HEK293 (cell line): ENCODE data around the gene FAM3C.

Source experiments
- KLF16 ChIP-seq: fragments of 450-650 bp; formaldehyde crosslinking; IDR thresholded peaks from 2 replicates; pipeline ENCODE4 v1.5.1; 2017; ENCODE audit warnings: missing biosample characterization, missing genetic modification characterization
- KLF9 ChIP-seq: fragments of 450-650 bp; formaldehyde crosslinking; IDR thresholded peaks from 2 replicates; pipeline ENCODE4 v1.5.1; 2016; ENCODE audit warnings: missing biosample characterization, missing genetic modification characterization, low read depth
- REPIN1 ChIP-seq: fragments of 450-650 bp; formaldehyde crosslinking; IDR thresholded peaks from 2 replicates; pipeline ENCODE4 v1.5.1; 2017; ENCODE audit warnings: missing biosample characterization, missing genetic modification characterization, low read depth
- ZBTB8A ChIP-seq: fragments of 450-650 bp; formaldehyde crosslinking; IDR thresholded peaks from 2 replicates; pipeline ENCODE4 v1.5.1; 2016; ENCODE audit warnings: missing biosample characterization, missing genetic modification characterization
- ZFP41 ChIP-seq: fragments of 450-650 bp; formaldehyde crosslinking; IDR thresholded peaks from 2 replicates; pipeline ENCODE4 v1.5.1; 2016; ENCODE audit warnings: missing biosample characterization, missing genetic modification characterization, borderline replicate concordance
- ZNF121 ChIP-seq: fragments of 450-650 bp; formaldehyde crosslinking; IDR thresholded peaks from 2 replicates; pipeline ENCODE4 v1.5.1; 2016; ENCODE audit warnings: missing biosample characterization, missing genetic modification characterization
- ZNF155 ChIP-seq: fragments of 450-650 bp; formaldehyde crosslinking; IDR thresholded peaks from 2 replicates; pipeline ENCODE4 v1.5.1; 2016; ENCODE audit warnings: missing biosample characterization, missing genetic modification characterization
- ZNF169 ChIP-seq: fragments of 450-650 bp; formaldehyde crosslinking; IDR thresholded peaks from 2 replicates; pipeline ENCODE4 v1.5.1; 2016; ENCODE audit warnings: missing biosample characterization, missing genetic modification characterization
- ZNF555 ChIP-seq: fragments of 450-650 bp; formaldehyde crosslinking; conservative IDR thresholded peaks from 2 replicates; pipeline ENCODE4 v1.5.1; 2017; ENCODE audit warnings: missing biosample characterization, mild to moderate bottlenecking, missing genetic modification characterization, inconsistent platforms
- ZNF707 ChIP-seq: fragments of 450-650 bp; formaldehyde crosslinking; IDR thresholded peaks from 2 replicates; pipeline ENCODE4 v1.5.1; 2016; ENCODE audit warnings: missing biosample characterization, missing genetic modification characterization
- ZNF830 ChIP-seq: fragments of 450-650 bp; IDR thresholded peaks from 2 replicates; pipeline ENCODE4 v1.5.0; 2018; ENCODE audit warnings: missing biosample characterization, missing genetic modification characterization, low read depth, mild to moderate bottlenecking, moderate library complexity
- TF ChIP-seq, protein P1 (sequence below): fragments of 450-650 bp; formaldehyde crosslinking; IDR thresholded peaks from 2 replicates; pipeline ENCODE4 v1.5.1; 2016; ENCODE audit warnings: missing biosample characterization, missing genetic modification characterization
- TF ChIP-seq, protein P2 (sequence below): fragments of 450-650 bp; formaldehyde crosslinking; IDR thresholded peaks from 2 replicates; pipeline ENCODE4 v1.5.1; 2016; ENCODE audit warnings: missing biosample characterization, missing genetic modification characterization
- TF ChIP-seq, protein P3 (sequence below): fragments of 450-650 bp; formaldehyde crosslinking; IDR thresholded peaks from 2 replicates; pipeline ENCODE4 v1.5.1; 2016; ENCODE audit warnings: missing biosample characterization, missing genetic modification characterization

DNA sequence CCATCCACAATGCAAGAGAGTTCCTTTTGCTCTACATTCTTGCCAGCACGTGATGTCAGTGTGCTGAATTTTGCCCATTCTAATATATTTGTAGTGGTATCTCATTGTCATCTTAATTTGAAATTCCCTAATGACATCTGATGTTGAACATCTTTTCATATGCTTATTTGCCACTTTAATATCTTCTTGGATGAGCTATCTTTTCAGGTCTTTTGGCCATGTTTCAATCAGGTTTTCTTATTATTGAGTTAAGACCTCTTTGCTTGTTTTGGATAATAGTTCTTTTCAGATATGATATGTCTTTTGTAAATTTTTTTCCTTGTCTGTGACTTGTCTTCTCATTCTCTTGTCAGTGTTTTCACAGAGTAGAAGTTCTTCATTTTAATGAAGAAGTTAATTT lies 20.4 kb upstream of the FAM3C start:
- no peak for TF ChIP-seq ZNF830 (tag by site-specific recombination)
- TF ChIP-seq, protein P1, sequence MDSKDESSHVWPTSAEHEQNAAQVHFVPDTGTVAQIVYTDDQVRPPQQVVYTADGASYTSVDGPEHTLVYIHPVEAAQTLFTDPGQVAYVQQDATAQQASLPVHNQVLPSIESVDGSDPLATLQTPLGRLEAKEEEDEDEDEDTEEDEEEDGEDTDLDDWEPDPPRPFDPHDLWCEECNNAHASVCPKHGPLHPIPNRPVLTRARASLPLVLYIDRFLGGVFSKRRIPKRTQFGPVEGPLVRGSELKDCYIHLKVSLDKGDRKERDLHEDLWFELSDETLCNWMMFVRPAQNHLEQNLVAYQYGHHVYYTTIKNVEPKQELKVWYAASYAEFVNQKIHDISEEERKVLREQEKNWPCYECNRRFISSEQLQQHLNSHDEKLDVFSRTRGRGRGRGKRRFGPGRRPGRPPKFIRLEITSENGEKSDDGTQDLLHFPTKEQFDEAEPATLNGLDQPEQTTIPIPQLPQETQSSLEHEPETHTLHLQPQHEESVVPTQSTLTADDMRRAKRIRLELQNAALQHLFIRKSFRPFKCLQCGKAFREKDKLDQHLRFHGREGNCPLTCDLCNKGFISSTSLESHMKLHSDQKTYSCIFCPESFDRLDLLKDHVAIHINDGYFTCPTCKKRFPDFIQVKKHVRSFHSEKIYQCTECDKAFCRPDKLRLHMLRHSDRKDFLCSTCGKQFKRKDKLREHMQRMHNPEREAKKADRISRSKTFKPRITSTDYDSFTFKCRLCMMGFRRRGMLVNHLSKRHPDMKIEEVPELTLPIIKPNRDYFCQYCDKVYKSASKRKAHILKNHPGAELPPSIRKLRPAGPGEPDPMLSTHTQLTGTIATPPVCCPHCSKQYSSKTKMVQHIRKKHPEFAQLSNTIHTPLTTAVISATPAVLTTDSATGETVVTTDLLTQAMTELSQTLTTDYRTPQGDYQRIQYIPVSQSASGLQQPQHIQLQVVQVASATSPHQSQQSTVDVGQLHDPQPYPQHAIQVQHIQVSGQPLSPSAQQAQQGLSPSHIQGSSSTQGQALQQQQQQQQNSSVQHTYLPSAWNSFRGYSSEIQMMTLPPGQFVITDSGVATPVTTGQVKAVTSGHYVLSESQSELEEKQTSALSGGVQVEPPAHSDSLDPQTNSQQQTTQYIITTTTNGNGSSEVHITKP (tag by site-specific recombination) = no peak
- no peak for TF ChIP-seq KLF9 (tag by site-specific recombination)
- TF ChIP-seq, protein P2, sequence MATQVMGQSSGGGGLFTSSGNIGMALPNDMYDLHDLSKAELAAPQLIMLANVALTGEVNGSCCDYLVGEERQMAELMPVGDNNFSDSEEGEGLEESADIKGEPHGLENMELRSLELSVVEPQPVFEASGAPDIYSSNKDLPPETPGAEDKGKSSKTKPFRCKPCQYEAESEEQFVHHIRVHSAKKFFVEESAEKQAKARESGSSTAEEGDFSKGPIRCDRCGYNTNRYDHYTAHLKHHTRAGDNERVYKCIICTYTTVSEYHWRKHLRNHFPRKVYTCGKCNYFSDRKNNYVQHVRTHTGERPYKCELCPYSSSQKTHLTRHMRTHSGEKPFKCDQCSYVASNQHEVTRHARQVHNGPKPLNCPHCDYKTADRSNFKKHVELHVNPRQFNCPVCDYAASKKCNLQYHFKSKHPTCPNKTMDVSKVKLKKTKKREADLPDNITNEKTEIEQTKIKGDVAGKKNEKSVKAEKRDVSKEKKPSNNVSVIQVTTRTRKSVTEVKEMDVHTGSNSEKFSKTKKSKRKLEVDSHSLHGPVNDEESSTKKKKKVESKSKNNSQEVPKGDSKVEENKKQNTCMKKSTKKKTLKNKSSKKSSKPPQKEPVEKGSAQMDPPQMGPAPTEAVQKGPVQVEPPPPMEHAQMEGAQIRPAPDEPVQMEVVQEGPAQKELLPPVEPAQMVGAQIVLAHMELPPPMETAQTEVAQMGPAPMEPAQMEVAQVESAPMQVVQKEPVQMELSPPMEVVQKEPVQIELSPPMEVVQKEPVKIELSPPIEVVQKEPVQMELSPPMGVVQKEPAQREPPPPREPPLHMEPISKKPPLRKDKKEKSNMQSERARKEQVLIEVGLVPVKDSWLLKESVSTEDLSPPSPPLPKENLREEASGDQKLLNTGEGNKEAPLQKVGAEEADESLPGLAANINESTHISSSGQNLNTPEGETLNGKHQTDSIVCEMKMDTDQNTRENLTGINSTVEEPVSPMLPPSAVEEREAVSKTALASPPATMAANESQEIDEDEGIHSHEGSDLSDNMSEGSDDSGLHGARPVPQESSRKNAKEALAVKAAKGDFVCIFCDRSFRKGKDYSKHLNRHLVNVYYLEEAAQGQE (tag by site-specific recombination) = no peak
- no peak for TF ChIP-seq ZNF707 (tag by site-specific recombination)
- no peak for TF ChIP-seq ZNF555
- TF ChIP-seq KLF16 (tag by site-specific recombination) = no peak
- TF ChIP-seq ZBTB8A = no peak
- TF ChIP-seq ZFP41 (tag by site-specific recombination) = no peak
- TF ChIP-seq, protein P3, sequence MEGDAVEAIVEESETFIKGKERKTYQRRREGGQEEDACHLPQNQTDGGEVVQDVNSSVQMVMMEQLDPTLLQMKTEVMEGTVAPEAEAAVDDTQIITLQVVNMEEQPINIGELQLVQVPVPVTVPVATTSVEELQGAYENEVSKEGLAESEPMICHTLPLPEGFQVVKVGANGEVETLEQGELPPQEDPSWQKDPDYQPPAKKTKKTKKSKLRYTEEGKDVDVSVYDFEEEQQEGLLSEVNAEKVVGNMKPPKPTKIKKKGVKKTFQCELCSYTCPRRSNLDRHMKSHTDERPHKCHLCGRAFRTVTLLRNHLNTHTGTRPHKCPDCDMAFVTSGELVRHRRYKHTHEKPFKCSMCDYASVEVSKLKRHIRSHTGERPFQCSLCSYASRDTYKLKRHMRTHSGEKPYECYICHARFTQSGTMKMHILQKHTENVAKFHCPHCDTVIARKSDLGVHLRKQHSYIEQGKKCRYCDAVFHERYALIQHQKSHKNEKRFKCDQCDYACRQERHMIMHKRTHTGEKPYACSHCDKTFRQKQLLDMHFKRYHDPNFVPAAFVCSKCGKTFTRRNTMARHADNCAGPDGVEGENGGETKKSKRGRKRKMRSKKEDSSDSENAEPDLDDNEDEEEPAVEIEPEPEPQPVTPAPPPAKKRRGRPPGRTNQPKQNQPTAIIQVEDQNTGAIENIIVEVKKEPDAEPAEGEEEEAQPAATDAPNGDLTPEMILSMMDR = no peak
- no peak for TF ChIP-seq REPIN1 (tag by site-specific recombination)
- no peak for TF ChIP-seq ZNF169
- no peak for TF ChIP-seq ZNF121
- TF ChIP-seq ZNF155 (tag by site-specific recombination) = no peak
